Ovary (tissue), 3 donors: ENCODE data around the gene CYB5A.

ENCODE experiments used
- POLR2A ChIP-seq: fragments of 450-650 bp; IDR thresholded peaks from one replicate; pipeline ENCODE4 v1.6.1; 2017; ENCODE audit warnings: antibody characterized with exemption, mild to moderate bottlenecking, moderate library complexity
- TF ChIP-seq, protein P1 (sequence below), 3 donors: fragments of 450-650 bp in 2 of 3; fragments of 200-600 bp in 1 of 3; IDR thresholded peaks; one replicate each; pipeline versions ENCODE4 v1.5.1 to v1.8.0; 2016 to 2022; ENCODE audit warnings: antibody characterized with exemption in 3 of 3, mild to moderate bottlenecking in 1 of 3
- donor health status: DM: no; HTN: no; CAD: no.

DNA sequence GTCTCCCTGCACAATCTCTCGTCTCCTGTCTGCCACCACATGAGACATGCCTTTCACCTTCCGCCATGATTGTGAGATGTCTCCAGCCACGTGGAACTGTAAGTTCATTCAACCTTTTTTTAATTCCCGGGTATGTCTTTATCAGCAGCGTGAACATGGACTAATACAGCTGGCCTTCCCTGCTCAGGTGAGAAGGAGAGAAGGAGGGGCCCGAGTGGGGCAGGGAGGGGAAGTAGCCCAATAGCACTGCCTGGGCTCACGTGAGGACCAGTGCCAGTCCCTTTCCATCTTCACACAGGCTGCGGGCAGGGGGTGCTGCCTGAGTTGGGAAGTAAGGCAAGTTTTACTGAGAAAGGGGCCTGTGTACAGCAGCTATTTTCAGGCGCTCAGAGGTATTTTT is 70.7 kb downstream of the CYB5A start:
- TF ChIP-seq, protein P1, sequence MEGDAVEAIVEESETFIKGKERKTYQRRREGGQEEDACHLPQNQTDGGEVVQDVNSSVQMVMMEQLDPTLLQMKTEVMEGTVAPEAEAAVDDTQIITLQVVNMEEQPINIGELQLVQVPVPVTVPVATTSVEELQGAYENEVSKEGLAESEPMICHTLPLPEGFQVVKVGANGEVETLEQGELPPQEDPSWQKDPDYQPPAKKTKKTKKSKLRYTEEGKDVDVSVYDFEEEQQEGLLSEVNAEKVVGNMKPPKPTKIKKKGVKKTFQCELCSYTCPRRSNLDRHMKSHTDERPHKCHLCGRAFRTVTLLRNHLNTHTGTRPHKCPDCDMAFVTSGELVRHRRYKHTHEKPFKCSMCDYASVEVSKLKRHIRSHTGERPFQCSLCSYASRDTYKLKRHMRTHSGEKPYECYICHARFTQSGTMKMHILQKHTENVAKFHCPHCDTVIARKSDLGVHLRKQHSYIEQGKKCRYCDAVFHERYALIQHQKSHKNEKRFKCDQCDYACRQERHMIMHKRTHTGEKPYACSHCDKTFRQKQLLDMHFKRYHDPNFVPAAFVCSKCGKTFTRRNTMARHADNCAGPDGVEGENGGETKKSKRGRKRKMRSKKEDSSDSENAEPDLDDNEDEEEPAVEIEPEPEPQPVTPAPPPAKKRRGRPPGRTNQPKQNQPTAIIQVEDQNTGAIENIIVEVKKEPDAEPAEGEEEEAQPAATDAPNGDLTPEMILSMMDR (IDR thresholded peaks at IDR 0.05): no peak
- TF ChIP-seq POLR2A: no peak
